ENCODE data around the gene EMP2.
A peak's percentile ranks its signal among the peaks of the same experiment; 100 is the strongest.
"Not testable (repeated sequence)": the region's sequence is repeated elsewhere in the genome, so short reads cannot be mapped to it uniquely, and the experiment has no call there.

Gene EMP2

GRCh38 chr16:10547708-10548107 is 32.7 kb downstream of the EMP2 start:
- DNase-seq, result no peak

- no peak for DNase-seq
These were observed 37.0 kb downstream of the EMP2 start for GRCh38 chr16:10543231-10543977.

GRCh38 chr16:10541366-10541765 is 39.0 kb downstream of the EMP2 start:
- no peak for DNase-seq

DNA sequence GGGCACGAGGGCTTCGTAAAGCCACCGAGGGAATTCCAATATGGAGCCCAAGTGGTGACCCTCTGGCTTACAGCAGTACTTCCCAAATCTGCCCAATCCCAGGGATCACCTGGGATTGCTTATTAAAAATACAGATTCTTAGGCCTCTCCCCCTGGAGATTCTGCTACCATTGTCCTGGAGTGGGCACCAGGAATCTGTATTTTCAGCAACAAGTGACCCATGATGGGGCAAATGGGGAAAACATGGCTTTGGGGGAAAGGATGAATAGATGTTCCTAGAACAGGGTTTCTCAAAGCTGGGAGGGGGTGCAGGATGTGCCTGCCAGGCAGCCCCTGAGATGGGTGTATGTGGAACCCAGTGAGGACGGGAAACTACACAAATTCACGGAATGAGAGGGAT is 40.6 kb downstream of the EMP2 start:
- DNase-seq, result no peak

DNA sequence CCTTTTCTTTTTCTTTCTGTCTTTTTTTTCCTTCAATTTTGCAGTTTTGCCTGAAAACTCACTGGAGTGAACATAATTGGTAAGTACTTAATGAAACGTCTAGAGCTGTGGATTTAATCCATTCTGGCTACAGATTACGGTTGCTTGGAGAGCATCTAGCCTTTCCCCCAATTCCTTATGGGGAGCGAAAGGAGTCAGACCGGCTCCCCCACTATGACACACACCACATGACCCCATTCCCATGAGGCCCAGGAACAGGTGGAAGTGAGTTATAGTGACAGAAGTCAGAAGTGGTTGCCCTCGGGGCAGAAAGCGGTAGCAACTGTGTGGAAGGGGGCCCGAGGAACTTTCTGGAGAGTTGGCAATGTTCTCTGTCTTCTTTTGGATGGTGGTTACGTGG is 41.2 kb downstream of the EMP2 start:
- DNase-seq, result no peak

DNA sequence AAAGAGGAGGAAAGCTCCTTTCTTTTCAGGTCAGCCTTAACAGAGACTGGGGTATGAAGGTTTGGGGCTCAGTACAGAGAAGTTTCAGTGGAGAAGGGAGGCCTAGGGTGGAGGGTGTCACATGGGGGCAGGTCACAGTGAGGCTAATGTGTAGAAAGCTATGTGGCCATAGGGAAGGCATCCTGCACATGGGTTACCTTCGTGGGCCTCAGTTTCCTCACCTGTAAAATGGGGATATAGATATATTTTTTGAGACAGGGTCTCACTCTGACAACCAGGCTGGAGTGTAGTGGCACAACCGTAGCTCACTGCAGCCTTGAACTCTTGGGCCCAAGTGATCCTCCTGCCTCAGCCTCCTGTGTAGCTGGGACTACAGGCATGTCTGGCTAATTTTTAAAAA is 41.8 kb downstream of the EMP2 start:
- no peak for DNase-seq

- no peak for DNase-seq
These were observed 42.5 kb downstream of the EMP2 start for GRCh38 chr16:10537946-10538345.

- no peak for DNase-seq
These were observed 43.5 kb downstream of the EMP2 start for GRCh38 chr16:10536814-10537389.

DNA sequence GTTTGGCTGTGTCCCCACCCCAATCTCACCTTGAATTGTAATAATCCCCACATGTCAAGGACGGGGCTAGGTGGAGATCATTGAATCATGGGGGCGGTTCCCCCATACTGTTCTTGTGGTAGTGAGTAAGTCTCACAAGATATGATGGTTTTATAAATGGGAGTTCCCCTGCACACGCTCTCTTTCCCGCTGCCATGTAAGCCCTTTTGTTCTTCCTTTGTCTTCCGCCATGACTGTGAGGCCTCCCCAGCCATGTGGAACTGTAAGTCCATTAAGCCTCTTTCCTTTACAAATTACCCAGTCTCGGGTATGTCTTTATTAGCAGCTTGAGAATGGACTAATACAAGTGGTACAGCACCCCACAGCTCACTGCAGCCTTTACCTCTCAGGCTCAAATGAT is 44.1 kb downstream of the EMP2 start:
- DNase-seq, result not testable (repeated sequence)

GRCh38 chr16:10535461-10535860 is 44.9 kb downstream of the EMP2 start:
- no peak for DNase-seq

DNA sequence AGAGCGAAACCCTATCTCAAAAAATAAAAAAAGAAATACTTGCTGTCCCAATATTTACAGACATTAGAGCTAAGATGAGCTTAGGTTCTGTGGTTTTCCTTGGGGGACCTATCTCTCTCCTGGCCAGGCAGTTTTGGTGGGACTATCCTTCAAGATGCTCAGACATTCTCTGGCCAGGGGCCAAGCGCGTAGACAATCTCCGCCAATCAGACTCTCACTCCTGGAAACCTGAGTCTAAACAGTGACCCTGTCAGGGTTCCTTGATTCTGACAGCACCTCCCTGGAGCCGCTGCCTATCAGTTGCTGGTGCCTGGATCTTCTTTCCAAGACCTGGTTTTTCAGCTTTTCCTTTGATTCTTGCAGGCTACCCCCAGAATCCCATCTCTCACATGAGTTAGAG is 45.6 kb downstream of the EMP2 start:
- no peak for DNase-seq

DNA sequence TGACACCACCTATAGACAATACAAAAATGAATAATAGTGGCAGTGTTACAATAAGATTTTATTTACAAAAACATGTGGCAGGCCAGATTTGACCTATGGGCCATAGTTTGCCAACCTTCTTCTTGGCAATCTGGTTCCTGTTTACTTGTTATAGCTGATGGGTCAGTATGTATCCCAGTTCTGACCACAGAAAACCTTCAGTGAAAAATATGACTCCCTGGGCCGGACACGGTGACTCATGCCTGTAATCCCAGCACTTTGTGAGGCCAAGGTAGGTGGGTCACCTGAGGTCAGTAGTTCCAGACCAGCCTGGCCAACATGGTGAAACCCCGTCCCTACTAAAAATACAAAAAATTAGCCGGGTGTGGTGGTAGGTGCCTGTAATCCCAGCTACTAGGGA is 46.8 kb downstream of the EMP2 start:
- not testable (repeated sequence) for DNase-seq

GRCh38 chr16:10531582-10531981 is 48.8 kb downstream of the EMP2 start:
- no peak for DNase-seq

GRCh38 chr16:10530685-10531084 is 49.7 kb downstream of the EMP2 start:
- no peak for DNase-seq

- DNase-seq, result no peak
These were observed 50.3 kb downstream of the EMP2 start for GRCh38 chr16:10529895-10530669.

DNA sequence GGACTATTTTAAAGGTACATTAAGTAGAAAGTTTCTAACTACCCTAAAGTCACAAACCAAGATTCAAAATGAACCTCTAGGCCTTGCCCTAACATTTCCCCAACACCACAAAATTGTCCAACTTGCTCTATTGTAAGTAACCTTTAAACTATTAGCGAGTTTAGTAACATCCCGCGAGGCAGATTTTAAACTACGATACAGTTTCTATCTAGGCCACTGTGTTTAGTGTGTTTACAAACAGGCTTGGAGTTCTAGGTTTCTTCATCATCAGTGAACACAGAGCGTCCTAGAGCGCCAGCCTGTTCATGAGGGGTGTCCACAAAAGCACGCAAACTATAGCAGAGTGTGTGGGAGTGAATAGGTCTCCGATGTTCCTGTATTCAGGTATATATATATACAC is 51.8 kb downstream of the EMP2 start:
- DNase-seq, result no peak

GRCh38 chr16:10526962-10527361 is 53.4 kb downstream of the EMP2 start:
- no peak for DNase-seq

GRCh38 chr16:10525214-10525825 is 55.1 kb downstream of the EMP2 start:
- DNase-seq, result no peak

DNA sequence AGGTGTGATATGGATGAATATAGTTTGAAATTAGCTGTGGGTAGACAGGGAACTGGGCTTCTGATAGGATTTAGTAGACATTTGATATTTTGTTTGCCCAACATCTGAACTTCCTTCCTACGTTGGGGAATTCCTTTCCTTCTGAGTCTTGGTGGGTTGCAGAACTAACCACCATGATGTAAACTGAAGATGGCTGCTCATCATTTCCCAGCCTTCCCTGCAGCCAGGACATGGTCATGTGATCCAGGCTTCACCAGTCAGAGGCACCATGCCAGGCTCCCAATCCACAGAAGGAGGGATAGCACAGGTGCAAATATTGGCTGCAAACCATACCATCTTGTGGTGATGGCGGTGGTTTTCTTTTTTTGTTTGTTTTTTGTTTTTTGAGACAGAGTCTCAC is 57.4 kb downstream of the EMP2 start:
- DNase-seq, result no peak

DNA sequence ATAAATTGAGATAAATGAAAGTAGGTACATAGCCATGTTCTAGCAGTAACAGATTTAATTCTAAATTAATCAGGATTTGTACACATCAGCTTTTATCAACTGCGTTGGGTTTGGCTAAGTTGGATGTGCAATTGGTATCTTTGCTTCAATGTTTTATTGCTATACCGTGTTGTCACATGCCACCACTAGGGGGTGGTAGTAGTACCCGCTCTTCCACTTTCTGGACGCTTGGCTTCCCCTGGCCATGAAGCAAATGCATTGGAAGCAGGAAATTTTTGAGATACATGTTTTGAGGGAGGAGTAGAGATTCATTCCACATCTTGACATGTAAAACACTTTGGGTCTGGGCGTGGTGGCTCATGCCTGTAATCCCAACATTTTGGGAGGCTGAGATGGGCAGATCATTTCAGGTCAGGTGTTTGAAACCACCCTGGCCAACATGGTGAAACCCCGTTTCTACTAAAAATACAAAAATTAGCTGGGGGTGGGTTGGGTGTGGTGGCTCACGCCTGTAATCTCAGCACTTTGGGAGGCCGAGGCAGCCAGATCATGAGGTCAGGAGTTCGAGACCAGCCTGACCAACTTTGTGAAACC is 58.6 kb downstream of the EMP2 start:
- peak; percentile 4 for DNase-seq

DNA sequence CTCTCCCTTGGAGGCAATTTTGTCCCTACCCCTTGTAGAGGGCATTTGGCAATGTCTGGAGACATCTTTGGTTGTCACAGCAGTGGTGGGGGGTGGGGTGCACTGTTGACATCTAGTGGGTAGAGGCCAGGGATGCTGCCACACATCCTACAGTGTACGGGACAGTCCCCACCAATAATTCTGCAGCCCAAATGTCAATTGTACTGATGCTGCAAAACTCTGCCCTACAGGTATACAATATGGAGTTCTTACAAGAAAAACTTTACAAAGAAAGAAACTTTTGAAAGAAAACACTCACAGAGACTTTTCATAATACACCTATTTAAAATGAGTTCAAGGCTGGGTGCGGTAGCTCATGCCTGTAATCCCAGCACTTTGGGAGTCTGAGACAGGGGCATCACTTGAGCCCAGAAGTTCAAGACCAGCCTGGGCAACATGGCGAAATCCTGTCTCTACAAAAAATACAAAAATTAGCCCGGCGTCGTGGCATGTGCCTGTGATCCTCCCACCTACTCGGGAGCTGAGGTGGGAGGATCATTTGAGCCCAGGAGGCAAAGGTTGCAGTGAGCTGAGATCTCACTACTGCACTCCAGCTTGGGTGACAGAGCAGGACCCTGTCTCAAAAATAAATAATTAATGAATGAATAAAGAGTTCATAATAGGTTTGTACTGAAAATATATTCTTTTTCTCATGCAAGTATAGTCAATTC is 59.4 kb downstream of the EMP2 start:
- DNase-seq, result no peak
